ENCODE data around the gene UFD1.

Gene UFD1, protein sequence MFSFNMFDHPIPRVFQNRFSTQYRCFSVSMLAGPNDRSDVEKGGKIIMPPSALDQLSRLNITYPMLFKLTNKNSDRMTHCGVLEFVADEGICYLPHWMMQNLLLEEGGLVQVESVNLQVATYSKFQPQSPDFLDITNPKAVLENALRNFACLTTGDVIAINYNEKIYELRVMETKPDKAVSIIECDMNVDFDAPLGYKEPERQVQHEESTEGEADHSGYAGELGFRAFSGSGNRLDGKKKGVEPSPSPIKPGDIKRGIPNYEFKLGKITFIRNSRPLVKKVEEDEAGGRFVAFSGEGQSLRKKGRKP

DNA sequence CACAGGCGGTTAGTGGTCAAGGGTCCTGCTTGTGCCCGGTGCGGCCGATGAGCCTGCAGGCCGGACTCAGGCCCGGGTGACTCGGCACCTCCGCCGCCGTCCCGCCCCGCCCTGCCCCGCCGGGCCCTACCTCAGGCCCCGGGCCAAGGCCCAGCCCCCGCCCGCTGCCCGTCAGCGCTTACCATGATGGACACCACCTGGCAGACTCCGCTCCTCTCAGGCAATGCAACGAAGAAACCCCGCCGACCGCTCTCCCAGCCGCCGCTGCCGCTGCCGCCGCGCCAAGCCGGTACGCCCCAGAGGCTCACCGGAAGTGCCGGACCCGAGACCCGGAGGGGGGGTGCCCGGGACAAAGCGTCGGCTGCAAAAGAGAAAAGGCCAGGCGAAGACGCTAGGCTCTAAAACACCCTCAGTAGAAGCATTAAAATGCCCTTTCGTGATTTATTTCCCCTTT is at the start of gene UFD1:
TSS of gene UFD1 (minus strand) at position 293 of the 454 bp plus-strand sequence. CDS start at position 185, 108 bp downstream.
- DNase-seq, result peak; percentile 65

DNA sequence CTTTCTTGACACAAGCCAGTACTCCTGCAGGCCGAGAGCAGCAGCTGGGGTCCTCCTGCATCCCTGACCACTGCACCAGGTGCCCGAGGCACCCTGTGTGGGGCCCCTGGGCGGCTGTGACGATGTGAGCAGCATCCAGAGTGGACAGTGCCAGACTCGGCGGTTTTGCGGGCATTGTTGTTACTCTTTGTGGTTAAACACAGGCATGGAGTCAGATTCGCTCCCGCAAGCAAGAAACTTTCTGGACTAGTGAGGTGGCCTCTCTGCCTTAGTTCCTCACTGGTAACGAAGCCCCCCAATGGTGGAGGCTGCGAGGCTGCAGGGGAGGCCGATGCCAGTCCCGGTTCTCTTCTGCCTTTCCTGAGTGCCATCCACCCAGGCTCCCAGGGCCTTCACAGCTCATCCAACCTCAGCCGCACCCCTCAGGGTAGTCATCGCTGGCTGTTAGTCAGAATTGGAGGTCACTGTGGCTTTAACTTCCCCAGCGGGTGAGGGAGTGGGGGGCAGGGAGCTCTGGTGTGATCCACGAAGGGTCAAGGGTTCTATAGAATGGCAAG is 48.9 kb upstream of the UFD1 start:
- DNase-seq, result no peak

DNA sequence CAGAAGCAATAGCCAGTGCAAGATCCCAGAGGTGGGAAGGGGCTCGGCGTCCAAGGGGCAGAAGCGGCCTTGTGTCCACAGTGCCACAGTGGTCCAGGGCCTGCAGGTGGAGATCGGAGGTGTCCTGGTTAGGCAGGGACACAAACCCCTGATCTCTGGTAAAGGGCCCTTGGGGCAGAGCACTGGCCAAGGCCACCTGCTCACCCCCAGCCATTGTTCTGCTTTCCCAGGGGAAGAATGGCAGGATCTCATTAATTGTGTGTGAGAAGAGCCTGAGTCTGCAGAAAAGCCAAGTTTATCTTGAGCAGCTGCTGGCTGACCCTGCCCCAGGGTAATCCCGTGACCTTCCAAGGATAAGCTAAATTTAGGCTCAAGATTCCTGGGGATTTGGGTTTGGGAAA is 48.3 kb upstream of the UFD1 start:
- DNase-seq, result no peak

DNA sequence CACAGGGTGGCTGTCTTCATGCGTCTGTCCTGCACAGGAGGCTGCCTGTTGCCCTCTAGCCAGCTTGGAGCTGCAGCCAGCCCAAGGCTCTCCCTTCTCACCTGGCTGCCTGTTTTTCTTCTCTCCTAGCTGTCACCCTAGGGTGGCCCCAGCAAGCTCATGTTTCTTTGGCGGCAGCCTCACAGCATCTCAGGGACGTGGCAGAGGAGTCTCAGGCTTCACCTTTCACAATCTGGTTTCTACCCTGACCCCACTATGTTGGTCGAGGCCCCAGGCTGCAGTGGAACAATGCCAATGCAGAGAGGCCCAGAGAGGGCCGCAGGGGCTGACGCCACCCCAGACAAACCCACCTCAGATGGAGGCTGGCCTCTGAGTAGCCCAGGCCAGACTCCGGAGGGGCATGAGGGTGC is 47.7 kb upstream of the UFD1 start:
- no peak for DNase-seq

DNA sequence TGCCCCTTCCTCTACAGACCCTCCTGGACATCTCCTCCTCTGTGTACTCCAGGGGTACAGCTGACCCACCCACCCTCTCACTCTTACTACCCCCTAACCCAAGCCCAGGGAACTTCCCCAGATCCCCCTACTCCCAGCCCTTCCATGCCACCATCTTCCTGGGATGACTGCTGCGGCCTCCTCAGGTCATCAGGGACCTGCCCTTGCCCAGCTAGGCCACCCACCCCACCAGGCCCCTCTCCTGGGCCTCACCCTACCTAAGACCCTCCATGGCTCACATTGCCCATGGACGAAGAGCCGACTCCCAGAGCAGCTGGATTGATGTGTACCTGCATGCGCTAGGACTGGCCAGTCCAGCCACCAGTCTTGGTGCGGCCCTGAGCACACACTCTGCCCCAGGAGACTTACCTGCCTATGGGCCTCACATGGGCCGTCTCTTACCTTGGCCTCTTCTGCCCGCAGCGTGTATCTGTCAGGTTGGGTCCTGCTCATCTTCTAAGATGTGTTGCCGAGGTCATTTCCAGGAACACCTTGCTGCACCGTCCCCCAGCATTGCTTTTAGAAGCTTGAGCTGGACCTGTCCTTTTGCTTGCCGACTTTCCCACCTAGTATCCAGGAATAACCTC is 47.2 kb upstream of the UFD1 start:
- no peak for DNase-seq

DNA sequence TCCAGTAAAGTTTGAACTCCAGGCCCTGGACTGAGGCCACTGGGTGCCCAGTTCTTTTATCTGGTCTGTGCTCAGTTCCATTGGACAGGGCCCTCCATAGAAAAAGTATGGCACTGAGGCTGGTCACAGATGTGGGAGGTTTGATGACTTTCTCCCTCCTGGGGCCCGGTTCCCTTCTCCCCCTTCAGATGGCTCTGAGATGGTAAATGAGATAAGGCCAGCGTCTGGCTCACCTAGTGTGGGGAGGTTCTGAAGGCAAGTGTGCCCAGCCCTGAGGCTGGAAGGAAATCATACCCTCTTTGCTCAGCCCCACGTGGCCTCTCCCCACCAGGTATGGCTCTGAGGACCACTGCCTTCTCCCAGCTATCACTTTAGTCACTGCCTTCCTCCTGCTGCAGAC is 46.7 kb upstream of the UFD1 start:
- no peak for DNase-seq

DNA sequence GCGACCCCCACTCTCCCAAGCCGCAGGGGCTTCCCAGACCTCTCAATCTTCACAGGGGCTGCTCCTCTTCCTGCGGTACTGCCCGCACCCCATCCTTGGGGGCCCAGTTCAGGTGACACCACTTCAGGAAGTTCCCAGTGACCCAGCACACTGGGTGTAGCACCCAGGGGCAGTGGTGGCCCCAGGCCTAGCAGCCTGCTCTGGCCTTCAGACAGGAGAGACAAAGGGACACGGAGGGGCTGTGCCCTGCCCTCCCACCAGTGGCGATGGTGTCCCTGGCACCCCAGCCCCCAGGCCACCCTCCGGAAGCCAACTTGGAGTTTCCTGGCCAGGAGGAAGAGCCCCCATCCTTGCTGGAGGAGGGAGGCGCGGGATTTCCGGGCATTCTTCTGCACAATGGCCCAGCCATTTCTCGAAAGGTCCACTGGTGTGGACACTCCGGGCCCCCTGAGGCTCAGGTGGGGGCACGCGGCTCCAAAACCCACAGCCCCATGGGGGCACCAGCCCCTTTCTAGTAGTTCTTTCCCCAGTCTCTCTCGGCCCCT is 46.2 kb upstream of the UFD1 start:
- no peak for DNase-seq

DNA sequence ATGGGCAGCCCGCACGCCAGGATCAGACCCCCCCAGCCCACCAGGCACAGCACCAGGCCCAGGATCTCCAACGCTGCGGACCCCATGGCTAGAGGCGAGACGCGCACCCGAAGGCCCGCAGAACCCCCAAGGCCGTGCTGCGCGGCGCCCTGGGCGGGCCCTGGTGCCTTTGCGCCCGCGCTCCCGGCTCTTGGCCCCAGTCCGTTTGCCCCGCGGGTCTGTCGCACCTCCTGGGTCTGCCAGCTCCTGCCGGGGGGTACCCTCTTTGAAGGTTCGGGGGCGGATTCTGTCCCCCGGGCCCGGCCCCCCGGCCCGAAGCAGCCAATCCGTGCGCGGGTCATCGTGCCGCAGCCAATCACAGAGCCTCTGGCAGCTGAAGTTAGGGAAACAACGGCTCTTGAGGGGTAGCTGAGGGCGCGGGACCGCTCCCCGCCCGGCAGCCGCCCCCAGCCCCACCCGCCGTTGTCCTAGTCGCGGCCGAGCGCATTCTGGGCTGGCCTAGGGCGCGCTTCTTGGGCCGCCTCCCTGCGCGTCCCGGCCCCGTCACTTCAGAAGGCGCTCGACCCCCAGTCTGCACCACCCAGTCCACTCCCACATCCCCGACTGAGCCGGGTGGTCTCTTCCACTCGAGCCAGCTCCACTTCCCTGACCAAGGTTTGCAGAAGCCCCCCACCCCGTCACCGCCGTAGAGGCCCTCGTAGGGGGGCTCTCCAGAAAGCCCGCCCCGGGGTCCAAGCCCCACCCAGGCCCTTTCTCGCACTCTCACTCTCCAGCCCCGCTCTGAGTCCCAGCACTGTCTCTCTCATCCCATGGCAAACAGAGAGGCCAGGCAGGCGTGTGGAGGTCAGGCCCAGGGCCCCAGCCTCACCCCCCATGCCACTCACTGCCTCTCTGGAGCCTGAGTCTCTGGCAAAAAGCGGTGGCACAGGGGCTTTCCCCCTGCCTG is 45.5 kb upstream of the UFD1 start, which contains the start of gene CLDN5:
TSS of gene CLDN5 (minus strand) at position 241 of the 946 bp plus-strand sequence. CDS start at position 86, 155 bp downstream.
- DNase-seq, result no peak

DNA sequence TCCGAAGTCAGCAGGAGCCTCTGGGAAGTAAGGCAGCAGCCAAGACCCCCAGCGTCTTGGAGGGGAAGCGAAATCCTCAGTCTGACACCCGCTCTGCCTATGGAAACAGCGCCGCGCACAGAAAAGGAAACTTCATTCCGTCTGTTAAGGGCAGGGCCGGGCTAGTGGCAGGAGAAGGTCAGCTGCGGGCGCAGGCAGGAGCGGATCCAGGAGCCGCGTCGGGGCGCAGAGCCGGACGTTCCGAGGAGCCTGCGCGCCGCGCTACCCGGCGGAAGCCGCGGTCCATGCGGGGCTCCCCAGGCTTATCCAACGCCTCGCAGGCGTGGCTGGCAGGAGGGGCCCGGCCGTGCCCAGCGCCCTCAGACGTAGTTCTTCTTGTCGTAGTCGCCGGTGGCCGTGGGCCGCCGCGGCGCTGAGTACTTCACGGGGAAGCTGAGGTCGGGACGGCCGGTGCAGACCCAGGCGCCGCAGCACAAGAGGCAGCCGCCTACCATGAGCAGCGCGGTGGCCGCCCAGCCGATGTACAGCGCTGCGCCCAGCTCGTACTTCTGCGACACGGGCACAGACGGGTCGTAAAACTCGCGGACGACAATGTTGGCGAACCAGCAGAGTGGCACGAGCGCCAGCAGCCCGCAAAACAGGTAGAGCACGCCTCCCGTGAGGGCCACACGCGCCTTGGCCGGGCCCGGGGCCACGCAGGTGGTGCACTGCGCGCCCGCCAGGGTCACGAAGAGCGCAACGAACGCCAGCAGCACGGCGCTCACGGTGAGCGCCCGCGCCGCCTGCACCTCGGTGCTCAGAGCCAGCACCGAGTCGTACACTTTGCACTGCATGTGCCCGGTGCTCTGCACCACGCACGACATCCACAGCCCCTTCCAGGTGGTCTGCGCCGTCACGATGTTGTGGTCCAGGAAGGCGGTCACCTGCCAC is 44.5 kb upstream of the UFD1 start:
- no peak for DNase-seq

DNA sequence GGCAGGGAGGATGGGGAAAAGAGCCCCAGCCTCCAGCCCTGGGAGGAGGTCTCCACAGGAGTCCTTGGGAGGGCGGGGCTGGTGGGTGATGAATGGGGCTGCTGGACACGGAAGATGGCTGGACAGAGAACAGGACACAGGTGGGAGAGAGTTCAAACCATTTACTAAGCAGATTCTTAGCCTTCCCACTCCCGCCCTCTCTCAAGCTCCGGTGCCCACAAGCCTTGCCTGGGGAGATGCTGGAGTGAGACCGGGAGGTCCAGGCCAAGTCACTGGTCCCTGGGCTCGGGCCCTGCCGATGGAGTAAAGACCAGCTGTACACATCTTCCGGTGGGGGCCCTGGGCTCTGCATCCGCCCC is 43.9 kb upstream of the UFD1 start:
- no peak for DNase-seq

DNA sequence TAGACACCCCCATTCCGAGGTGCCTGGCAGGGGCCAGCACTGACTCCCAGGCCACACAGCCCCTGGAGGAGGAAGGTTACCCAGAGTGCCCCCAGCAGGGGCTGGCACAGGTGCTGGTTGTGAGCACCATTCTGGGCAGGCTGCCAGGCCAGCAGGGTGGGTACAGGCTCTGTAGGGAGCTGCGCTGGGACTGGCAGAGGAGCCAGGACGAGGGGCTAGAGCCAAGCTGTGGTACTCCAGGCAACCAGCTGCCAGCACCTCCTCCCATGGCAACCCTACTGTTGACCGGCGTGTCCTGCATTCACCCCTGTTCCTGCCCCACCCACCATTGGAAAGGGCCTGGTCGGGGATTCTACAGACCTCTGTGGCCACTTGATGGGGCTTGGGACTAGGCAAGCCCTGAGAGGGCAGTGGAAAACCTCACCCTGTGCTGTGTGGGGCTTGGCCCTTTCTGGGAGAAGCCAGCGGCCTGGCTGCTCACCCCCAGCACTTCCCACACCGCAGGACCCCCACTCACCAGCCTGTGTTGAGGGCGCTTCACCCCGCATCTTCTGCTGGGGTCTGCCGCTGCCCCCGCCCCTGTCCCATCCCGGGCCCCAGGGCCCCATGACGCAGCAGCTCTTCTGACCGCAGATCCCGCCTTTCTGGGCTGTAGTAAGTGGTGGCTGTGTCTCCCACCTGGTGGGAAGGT is 43.3 kb upstream of the UFD1 start:
- DNase-seq, result no peak

DNA sequence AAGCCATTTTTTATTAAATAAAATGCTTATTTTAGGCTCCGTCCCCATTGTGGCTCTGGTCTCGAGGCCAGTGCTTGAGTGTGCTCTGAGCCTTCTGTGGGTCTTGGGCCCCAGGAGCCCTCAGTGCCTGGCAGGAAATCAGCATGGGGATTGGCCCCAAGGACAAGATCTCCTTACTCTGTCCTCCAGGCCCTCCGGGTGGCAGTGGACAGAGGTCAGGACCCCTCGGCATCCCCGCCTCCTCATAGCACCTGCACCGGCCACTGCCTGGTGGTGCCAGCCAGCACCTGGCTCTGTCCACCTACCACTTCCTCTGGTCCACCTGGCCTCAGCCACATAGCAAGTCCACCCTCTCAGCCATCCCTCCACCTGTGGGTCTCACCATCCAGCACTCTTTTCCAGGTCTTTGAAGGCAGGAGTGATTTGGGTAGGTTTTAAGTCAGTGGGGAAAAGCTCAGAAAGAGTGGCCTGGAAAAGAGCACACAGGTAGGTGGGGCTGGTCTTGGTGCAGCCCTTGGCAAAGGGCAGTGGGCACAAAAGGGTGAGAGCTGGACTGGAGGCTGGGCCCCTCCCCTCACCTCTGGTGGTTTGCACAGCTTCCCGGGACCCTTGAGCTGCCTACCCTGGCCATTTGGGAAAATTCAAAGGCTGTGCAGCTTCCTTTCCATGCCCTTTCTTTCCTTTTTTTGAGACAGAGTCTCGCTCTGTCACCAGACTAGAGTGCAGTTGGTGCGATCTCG is 41.7 kb upstream of the UFD1 start:
- DNase-seq, result no peak

DNA sequence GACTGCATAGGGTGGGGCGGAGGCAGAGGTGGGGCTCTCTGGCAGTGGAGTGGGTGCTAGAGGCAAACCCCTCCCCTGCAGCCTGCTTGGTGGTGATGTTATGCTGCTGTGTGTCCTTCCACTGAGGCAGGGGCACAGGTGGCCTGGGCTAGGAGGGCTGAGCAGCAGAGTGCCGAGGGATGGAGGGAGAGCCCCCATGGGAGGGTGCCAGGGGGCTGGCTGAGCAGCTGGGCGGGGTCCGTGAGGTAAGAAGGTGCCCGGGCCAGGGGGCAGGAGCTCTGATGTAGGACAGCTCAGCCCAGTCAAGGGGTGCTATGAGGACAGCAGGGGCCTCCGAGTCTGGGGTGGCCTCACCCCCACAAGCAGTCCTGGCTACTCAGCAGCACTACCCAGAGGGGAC is 41.0 kb upstream of the UFD1 start:
- no peak for DNase-seq

DNA sequence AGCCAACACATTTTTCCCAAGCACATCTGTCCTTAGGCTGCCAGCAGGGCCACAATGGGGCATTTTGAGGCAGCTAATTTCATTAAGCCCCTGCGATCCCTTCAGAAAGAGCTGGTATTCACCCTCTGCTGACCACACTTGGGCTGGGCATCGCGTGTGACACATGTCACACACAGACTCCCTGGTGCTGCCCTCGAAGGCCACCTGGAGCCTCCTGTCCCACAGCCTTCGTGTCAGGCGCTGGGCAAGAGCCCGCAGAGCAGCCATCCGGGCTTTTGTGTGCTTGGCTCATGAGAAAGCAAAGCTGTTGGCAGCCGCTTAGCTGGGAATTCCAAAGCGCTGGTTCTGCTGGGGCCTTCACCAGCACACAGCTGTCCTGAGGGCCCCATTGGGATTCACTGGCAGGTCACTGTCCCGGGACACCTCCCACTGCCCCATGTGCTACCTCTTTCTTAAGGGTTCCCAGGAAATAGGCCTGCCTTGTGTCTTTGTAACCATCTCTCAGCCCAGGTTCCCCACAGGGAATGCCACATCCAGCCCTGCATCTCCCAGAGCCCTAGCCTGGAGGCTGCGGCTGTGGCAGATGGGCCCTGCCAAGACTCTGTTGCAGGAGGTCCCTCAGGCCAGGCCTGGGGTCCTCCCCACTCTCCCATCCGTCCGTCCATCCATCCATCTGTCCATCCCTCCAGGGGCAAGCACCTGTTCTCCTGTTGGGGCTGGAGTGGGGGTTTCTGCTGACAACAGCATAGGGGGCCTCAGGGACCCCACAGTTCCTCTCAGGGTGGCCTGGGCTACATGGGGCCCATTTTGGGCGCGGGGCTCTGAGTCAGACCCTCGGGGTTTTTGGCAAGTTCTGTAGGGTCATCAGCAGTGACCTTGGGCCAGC is 40.3 kb upstream of the UFD1 start:
- DNase-seq, result no peak

DNA sequence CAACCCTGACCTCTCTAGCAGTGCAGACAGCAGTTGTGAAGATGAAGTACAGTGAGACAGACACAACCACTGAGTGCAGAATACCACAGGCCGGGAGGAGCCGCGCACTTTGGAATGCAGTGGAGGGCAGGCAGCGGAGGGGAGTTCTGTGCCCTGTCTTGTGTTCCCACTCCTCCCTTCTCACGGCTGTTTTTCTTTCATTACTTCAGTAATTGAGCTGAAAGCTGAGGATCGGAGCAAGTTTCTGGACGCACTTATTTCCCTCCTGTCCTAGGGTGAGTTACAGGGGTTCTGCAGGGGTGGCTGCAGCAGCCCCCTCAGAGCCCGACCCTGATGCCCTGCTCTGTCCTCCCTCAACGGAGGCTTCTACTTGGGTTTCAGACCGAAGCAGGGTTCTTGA is 39.6 kb upstream of the UFD1 start:
- DNase-seq, result no peak

DNA sequence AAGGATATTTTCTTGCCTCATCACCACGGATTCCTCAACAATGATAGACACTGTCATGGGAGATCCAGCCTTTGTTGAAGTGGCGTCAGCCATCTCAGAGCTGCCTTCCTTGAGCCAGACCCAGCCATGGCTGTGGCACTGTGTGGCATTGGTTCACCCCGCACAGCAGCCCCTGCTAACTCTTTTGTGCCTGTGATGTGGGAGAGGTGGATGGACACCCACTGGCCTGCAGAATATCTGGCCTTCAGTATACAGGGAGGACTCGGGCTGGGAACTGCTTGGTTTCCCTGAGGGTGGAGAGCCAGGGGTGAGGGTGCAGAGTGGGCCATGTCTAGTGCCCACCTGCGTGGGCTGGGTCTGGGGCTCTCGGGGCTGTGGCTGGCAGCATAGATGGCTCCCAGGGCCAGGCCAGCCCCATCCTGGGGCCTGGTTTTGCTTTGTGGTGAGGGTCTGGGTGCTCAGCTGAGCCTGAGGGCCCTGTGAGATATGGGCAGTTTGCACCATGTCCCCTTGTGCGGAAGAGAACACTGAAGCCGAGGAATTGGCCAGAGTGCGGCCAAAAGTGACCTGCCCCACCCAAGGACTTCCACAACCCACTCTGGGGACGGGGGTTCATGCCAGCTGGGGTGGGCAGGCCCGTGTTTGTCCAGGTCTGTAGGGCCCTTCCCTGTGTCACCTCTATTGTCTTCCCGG is 39.1 kb upstream of the UFD1 start:
- DNase-seq, result no peak

DNA sequence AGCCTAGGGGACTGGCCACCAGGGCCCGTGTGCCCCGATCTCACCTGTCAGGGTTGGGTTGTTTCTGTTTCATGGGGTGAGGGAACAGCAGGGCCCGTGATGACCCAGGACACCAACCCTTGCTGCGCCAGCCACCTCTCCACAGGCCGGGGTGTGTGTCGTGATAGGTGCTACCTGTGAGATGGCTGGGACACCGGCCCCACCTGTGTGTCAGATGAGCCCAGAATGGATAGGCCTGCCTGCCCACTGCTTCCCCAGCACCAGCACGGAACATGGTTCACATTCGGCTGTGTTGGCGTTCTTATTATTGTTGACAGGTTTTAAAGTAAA is 38.1 kb upstream of the UFD1 start:
- no peak for DNase-seq

DNA sequence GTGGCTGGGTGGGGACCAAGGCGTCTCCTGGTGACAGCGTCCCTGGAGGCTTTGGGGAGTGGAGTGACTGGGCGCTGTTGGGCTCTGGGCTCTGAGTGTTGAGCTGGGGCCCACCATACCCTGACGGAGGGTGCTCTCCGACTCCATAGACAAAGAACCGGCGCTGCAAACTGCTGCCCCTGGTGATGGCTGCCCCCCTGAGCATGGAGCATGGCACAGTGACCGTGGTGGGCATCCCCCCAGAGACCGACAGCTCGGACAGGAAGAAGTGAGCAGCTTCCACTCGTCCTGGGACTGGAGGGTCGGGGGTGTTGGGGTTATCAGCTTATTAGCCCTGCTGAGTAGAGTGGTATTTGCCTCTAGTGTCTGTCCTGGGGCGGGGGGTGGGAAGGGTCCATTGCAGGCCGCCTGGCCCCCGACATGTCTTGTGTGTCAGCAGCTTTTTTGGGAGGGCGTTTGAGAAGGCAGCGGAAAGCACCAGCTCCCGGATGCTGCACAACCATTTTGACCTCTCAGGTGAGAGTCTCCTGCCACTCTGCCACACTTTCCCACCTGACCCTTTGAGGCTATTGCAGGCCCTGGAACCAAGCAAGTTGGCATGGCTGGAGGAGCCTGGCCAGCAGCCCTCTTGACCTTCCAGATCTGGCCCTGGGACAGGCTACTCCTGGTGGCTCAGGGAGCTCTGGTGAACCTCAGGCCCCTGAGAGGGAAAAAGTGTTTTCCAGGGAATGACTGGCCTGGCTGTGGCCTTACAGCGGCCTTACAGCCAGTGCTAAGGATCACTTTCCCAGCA is 37.6 kb upstream of the UFD1 start:
- no peak for DNase-seq

All from activated CD4-positive, alpha-beta T cell treated with anti-CD3 and anti-CD28 coated beads, Interleukin-2, amount 50 U/mL, for 4 hours (primary cell).